Measurements from ENCODE around the gene ACOT7.

ACOT7 gene

DNA sequence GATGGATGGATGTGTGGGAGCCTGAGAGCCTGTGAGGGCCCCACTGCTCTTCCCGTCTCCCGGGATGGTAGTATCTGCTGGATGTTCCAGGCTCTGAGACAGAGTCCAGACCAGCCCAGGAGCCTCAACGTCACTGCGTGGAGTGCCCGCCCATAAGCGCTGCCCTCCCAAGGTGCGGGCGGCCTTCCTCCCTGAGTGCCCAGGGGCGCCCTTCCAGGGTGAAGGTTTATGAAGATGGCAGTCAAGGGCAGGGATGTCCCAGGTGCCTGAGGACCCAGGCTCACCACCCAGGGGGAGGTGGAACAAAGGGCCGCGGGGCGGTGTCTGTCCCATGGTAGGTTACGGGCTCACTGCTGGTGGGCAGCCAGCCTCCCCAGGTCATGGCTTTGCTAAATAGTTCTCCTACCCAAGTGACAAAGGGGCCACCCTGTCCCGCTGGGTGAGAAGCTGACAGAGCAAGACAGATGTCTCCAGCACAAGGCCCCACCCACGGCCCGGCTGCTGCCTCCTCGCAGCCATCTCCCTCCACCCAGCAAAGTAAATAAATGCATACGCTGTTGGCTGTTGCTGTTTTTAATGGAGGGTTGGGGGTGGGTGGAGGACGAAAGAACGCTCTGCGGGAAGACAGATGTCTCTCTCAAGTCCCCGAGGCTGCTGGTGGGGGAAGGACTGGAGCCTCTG lies 123.7 kb downstream of the ACOT7 start:
- no peaks in the 10 kb centered on the region for H3K27me3 ChIP-seq (ENCODE audit: control insufficient read depth, insufficient read depth, low read length)
- no peaks in the 10 kb centered on the region for H3K36me3 ChIP-seq (ENCODE audit: control insufficient read depth, insufficient read depth, low read length)
- H3K4me3 ChIP-seq (ENCODE audit: low read length): no peak overlapping the region
- no peaks in the 10 kb centered on the region; the same call in 1 of the 2 replicates for H3K4me1 ChIP-seq (ENCODE audit: control insufficient read depth, insufficient read depth, low read length)
- no peaks in the 10 kb centered on the region for H3K9me3 ChIP-seq (ENCODE audit: control insufficient read depth, insufficient read depth, low read length)
- WGBS (ENCODE audit: insufficient coverage, insufficient read length): no CpG with 5 or more reads among the region's 22 CpGs
- no peak for DNase-seq (ENCODE audit: low read depth, low spot score)
- H3K27ac ChIP-seq (ENCODE audit: low read length): no peak overlapping the region

- no CpG with 5 or more reads among the region's 14 CpGs for WGBS (ENCODE audit: insufficient coverage, insufficient read length)
- H3K36me3 ChIP-seq (ENCODE audit: control insufficient read depth, insufficient read depth, low read length): no peaks in the 10 kb centered on the region
- H3K4me1 ChIP-seq (ENCODE audit: control insufficient read depth, insufficient read depth, low read length): no peaks in the 10 kb centered on the region; the same call in 1 of the 2 replicates
- DNase-seq (ENCODE audit: low read depth, low spot score): no peak
- H3K4me3 ChIP-seq (ENCODE audit: low read length): no peak overlapping the region
- H3K27me3 ChIP-seq (ENCODE audit: control insufficient read depth, insufficient read depth, low read length): no peaks in the 10 kb centered on the region
- no peaks in the 10 kb centered on the region for H3K9me3 ChIP-seq (ENCODE audit: control insufficient read depth, insufficient read depth, low read length)
- H3K27ac ChIP-seq (ENCODE audit: low read length): no peak overlapping the region
Measured at GRCh38 chr1:6269296-6269695, 124.3 kb downstream of the ACOT7 start.

DNA sequence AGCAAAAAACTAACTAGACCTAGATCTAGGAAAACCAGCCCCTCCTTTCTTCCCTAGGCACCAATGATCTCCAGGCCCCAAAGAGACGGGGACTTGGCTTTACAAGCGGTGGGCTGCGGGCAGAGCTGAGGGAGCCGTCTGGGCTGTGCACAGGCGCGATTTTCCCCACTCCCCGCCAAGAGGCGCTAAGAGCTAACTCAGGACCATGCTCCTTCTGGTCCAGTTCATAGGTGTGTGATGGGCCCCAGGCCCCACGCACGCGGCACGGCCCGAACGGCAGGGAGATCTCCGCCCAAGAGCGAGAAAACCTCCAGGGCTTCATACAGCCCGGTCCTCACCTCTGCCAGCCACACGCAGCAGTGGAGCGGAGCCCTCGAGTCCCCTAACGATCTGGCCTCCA lies 125.2 kb downstream of the ACOT7 start:
- H3K36me3 ChIP-seq (ENCODE audit: control insufficient read depth, insufficient read depth, low read length): no peaks in the 10 kb centered on the region
- WGBS (ENCODE audit: insufficient coverage, insufficient read length): no CpG with 5 or more reads among the region's 21 CpGs
- H3K4me1 ChIP-seq (ENCODE audit: control insufficient read depth, insufficient read depth, low read length): no peaks in the 10 kb centered on the region; the same call in 1 of the 2 replicates
- H3K4me3 ChIP-seq (ENCODE audit: low read length): no peak overlapping the region
- no peaks in the 10 kb centered on the region for H3K27me3 ChIP-seq (ENCODE audit: control insufficient read depth, insufficient read depth, low read length)
- no peaks in the 10 kb centered on the region for H3K9me3 ChIP-seq (ENCODE audit: control insufficient read depth, insufficient read depth, low read length)
- no peak overlapping the region for H3K27ac ChIP-seq (ENCODE audit: low read length)
- DNase-seq (ENCODE audit: low read depth, low spot score): no peak

GRCh38 chr1:6267686-6268322 lies 125.8 kb downstream of the ACOT7 start:
- Histone ChIP-seq H3K27me3 (ENCODE audit: control insufficient read depth, insufficient read depth, low read length) (no peaks in the 10 kb centered on the region), H3K27ac (ENCODE audit: low read length) (no peak overlapping the region), H3K4me3 (ENCODE audit: low read length) (no peak overlapping the region), H3K9me3 (ENCODE audit: control insufficient read depth, insufficient read depth, low read length) (no peaks in the 10 kb centered on the region), H3K4me1 (ENCODE audit: control insufficient read depth, insufficient read depth, low read length) (no peaks in the 10 kb centered on the region; the same call in 1 of the 2 replicates), H3K36me3 (ENCODE audit: control insufficient read depth, insufficient read depth, low read length) (no peaks in the 10 kb centered on the region)
- DNase-seq (ENCODE audit: low read depth, low spot score): no peak
- WGBS (ENCODE audit: insufficient coverage, insufficient read length): no CpG with 5 or more reads among the region's 12 CpGs

GRCh38 chr1:6266641-6267040 lies 126.9 kb downstream of the ACOT7 start:
- H3K36me3 ChIP-seq (ENCODE audit: control insufficient read depth, insufficient read depth, low read length): no peaks in the 10 kb centered on the region
- H3K4me1 ChIP-seq (ENCODE audit: control insufficient read depth, insufficient read depth, low read length): peaks cover 4% of the 10 kb centered on the region; the same call in 1 of the 2 replicates
- no peak overlapping the region for H3K27ac ChIP-seq (ENCODE audit: low read length)
- no CpG with 5 or more reads among the region's 11 CpGs for WGBS (ENCODE audit: insufficient coverage, insufficient read length)
- H3K27me3 ChIP-seq (ENCODE audit: control insufficient read depth, insufficient read depth, low read length): no peaks in the 10 kb centered on the region
- H3K9me3 ChIP-seq (ENCODE audit: control insufficient read depth, insufficient read depth, low read length): no peaks in the 10 kb centered on the region
- H3K4me3 ChIP-seq (ENCODE audit: low read length): no peak overlapping the region
- no peak for DNase-seq (ENCODE audit: low read depth, low spot score)

DNA sequence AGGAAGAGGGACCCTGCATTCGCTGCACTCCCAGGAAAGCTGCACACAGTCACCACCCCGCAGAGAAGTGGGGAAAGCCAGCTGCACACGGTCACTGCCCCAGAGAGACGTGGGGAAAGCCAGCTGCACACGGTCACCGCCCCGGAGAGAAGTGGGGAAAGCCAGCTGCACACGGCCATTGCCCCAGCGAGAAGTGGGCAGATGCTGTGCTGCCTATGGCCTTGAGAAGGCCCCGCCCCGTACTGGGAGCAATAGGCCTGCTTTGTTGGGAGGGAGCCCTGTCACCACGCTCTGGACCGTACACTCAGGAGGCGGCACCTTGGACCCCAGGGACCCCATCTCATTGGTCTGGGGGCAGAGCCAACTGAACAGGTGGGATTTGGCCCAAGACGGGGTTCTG lies 128.4 kb downstream of the ACOT7 start:
- no peak overlapping the region for H3K4me3 ChIP-seq (ENCODE audit: low read length)
- H3K9me3 ChIP-seq (ENCODE audit: control insufficient read depth, insufficient read depth, low read length): no peaks in the 10 kb centered on the region
- no peak overlapping the region for H3K27ac ChIP-seq (ENCODE audit: low read length)
- H3K36me3 ChIP-seq (ENCODE audit: control insufficient read depth, insufficient read depth, low read length): no peaks in the 10 kb centered on the region
- peaks cover 4% of the 10 kb centered on the region; the same call in 1 of the 2 replicates for H3K4me1 ChIP-seq (ENCODE audit: control insufficient read depth, insufficient read depth, low read length)
- H3K27me3 ChIP-seq (ENCODE audit: control insufficient read depth, insufficient read depth, low read length): no peaks in the 10 kb centered on the region
- WGBS (ENCODE audit: insufficient coverage, insufficient read length): no CpG with 5 or more reads among the region's 15 CpGs
- no peak for DNase-seq (ENCODE audit: low read depth, low spot score)

DNA sequence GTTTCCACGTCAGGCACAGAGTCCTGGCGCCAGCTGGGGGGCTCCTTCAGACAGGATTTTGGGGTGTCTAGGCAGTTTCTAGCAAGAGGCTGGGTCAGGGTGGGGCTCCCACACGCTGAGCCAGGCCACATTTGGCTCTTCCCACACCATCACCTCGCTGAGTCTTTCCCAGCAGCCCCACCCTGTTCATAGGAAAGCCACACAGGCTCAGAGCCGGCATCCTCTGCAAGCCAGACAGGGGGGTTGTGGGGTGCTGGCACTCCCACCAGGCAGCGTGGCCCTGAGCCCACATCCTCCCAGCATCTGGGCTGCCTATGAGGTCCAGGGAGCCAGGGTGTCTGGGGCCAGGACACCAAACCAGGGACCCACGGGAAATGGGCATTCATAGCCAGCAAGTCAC lies 129.9 kb downstream of the ACOT7 start:
- H3K27me3 ChIP-seq (ENCODE audit: control insufficient read depth, insufficient read depth, low read length): no peaks in the 10 kb centered on the region
- DNase-seq (ENCODE audit: low read depth, low spot score): no peak
- no peaks in the 10 kb centered on the region for H3K36me3 ChIP-seq (ENCODE audit: control insufficient read depth, insufficient read depth, low read length)
- H3K4me1 ChIP-seq (ENCODE audit: control insufficient read depth, insufficient read depth, low read length): peaks cover 4% of the 10 kb centered on the region; the same call in 1 of the 2 replicates
- no peak overlapping the region for H3K27ac ChIP-seq (ENCODE audit: low read length)
- WGBS (ENCODE audit: insufficient coverage, insufficient read length): no CpG with 5 or more reads among the region's 7 CpGs
- no peaks in the 10 kb centered on the region for H3K9me3 ChIP-seq (ENCODE audit: control insufficient read depth, insufficient read depth, low read length)
- H3K4me3 ChIP-seq (ENCODE audit: low read length): no peak overlapping the region

GRCh38 chr1:6262555-6263420 lies 130.8 kb downstream of the ACOT7 start:
- peaks cover 4% of the 10 kb centered on the region; the same call in 1 of the 2 replicates for H3K4me1 ChIP-seq (ENCODE audit: control insufficient read depth, insufficient read depth, low read length)
- no peak overlapping the region for H3K4me3 ChIP-seq (ENCODE audit: low read length)
- no peak overlapping the region for H3K27ac ChIP-seq (ENCODE audit: low read length)

DNA sequence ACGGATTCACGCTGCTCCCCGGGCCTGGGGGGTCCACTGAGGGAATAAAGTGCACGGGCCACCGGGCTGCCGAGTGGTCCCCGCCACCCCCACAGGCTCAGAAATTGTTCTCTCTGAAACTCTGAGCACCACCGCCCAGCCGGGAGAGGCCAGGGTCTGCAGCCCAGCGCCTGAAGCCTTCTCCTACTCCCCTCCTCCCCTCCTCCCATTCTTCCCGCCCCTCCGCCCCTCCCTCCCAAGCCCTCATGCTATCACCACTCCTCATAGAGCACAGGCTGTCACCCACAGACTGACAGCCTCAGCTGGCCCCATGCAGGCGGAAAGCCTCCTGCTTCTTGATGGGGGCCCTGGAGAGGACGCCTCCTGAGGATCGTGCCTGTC lies 132.0 kb downstream of the ACOT7 start:
- H3K4me1 ChIP-seq (ENCODE audit: control insufficient read depth, insufficient read depth, low read length): peaks cover 4% of the 10 kb centered on the region; the same call in 1 of the 2 replicates
- no peak for DNase-seq (ENCODE audit: low read depth, low spot score)
- no CpG with 5 or more reads among the region's 15 CpGs for WGBS (ENCODE audit: insufficient coverage, insufficient read length)
- H3K36me3 ChIP-seq (ENCODE audit: control insufficient read depth, insufficient read depth, low read length): no peaks in the 10 kb centered on the region
- H3K9me3 ChIP-seq (ENCODE audit: control insufficient read depth, insufficient read depth, low read length): no peaks in the 10 kb centered on the region
- H3K4me3 ChIP-seq (ENCODE audit: low read length): peak overlapping the region; percentile 67; the same call in 1 of the 2 replicates
- H3K27me3 ChIP-seq (ENCODE audit: control insufficient read depth, insufficient read depth, low read length): no peaks in the 10 kb centered on the region
- H3K27ac ChIP-seq (ENCODE audit: low read length): no peak overlapping the region

More at GRCh38 chr1:6262555-6263420, 130.8 kb downstream of the ACOT7 start:
- DNase-seq (ENCODE audit: low read depth, low spot score): no peak
- Histone ChIP-seq H3K9me3 (ENCODE audit: control insufficient read depth, insufficient read depth, low read length) (no peaks in the 10 kb centered on the region), H3K27me3 (ENCODE audit: control insufficient read depth, insufficient read depth, low read length) (no peaks in the 10 kb centered on the region), H3K36me3 (ENCODE audit: control insufficient read depth, insufficient read depth, low read length) (no peaks in the 10 kb centered on the region)
- WGBS (ENCODE audit: insufficient coverage, insufficient read length): no CpG with 5 or more reads among the region's 25 CpGs

DNA sequence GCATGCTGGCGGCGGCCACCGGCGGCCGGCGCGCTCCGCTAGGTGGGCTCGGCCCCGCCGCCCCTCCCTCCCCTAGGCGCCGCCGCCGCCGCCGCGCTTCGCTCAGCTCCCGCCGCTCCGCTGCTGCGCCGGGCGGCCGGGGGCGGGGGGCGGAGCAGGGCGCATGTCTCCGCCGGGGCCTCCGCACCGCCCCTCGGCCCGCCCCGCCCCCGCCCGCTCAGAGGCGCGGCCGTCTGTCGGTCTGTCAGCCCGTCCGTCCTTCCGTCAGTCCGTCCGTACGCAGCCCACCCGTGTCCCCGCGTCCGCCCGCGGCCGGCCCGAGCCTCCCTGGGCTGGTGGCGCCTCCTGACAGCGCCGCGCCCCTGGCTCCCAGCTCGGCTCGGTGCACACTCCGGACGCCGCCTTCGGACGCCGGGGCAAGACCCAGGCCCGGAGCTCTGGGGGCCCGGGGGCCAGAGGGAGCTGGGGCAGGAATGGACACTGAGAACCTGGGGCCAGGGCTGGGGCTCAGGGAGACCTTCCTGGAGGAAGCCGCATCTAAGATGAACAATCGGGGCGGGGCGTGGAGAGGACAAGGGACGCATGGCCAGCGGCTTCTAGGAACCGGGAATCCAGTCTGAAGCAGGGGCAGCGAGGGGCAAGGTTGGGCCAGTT lies 132.5 kb downstream of the ACOT7 start, which contains the start of gene GPR153:
TSS of gene GPR153 (minus strand) at position 138 of the 654 bp plus-strand sequence. CDS start 6,193 bp downstream, outside the sequence.
- Histone ChIP-seq H3K4me1 (ENCODE audit: control insufficient read depth, insufficient read depth, low read length) (peaks cover 4% of the 10 kb centered on the region; the same call in 1 of the 2 replicates), H3K36me3 (ENCODE audit: control insufficient read depth, insufficient read depth, low read length) (no peaks in the 10 kb centered on the region), H3K4me3 (ENCODE audit: low read length) (peak within 1 kb of the TSS; percentile 67), H3K9me3 (ENCODE audit: control insufficient read depth, insufficient read depth, low read length) (no peaks in the 10 kb centered on the region), H3K27ac (ENCODE audit: low read length) (no peak within 1 kb of the TSS), H3K27me3 (ENCODE audit: control insufficient read depth, insufficient read depth, low read length) (no peaks in the 10 kb centered on the region)
- no peak for DNase-seq (ENCODE audit: low read depth, low spot score)
- WGBS (ENCODE audit: insufficient coverage, insufficient read length): no CpG with 5 or more reads among the region's 78 CpGs

Data from iPS DF 6.9 (cell line).